T follicular helper cell (primary cell): ENCODE results near the gene CDH4.
"Not testable (repeated sequence)": the region's sequence is repeated elsewhere in the genome, so short reads cannot be mapped to it uniquely, and the experiment has no call there.

Experiments used
- DNase-seq: peaks from one replicate; pipeline ENCODE4 v3.0.0-alpha.2; 2020; ENCODE audit warnings: low read depth

The CDH4 gene

GRCh38 chr20:61981691-61982090 is 729.6 kb downstream of the CDH4 start:
- DNase-seq = not testable (repeated sequence)

GRCh38 chr20:61982191-61982950 is 730.3 kb downstream of the CDH4 start:
- DNase-seq = no peak

- no peak for DNase-seq
These were observed 730.9 kb downstream of the CDH4 start for GRCh38 chr20:61982951-61983315.

- no peak for DNase-seq
These were observed 731.9 kb downstream of the CDH4 start for GRCh38 chr20:61983965-61984364.

- DNase-seq = not testable (repeated sequence)
These were observed 732.4 kb downstream of the CDH4 start for GRCh38 chr20:61984431-61984830.

- DNase-seq = no peak
These were observed 733.0 kb downstream of the CDH4 start for GRCh38 chr20:61985096-61985495.

GRCh38 chr20:61986762-61987321 is 734.8 kb downstream of the CDH4 start:
- no peak for DNase-seq

GRCh38 chr20:61988665-61989064 is 736.6 kb downstream of the CDH4 start:
- no peak for DNase-seq

- DNase-seq = no peak
These were observed 737.7 kb downstream of the CDH4 start for GRCh38 chr20:61989741-61990140.
